GM19239 (cell line): ENCODE measurements around the gene LEMD2.

Source experiments
- DNase-seq: peaks from one replicate; pipeline ENCODE4 v3.0.0; 2011; ENCODE audit warnings: low spot score; ENCODE audit not compliant: insufficient read length
- FAIRE-seq: peaks from 2 replicates; lab custom pipeline; 2011; peaks lifted over from hg19 to GRCh38; lab: Jason Lieb, UNC

LEMD2 gene

GRCh38 chr6:33727126-33727525 is 61.8 kb downstream of the LEMD2 start:
- DNase-seq: no peak
- no peak for FAIRE-seq

DNA sequence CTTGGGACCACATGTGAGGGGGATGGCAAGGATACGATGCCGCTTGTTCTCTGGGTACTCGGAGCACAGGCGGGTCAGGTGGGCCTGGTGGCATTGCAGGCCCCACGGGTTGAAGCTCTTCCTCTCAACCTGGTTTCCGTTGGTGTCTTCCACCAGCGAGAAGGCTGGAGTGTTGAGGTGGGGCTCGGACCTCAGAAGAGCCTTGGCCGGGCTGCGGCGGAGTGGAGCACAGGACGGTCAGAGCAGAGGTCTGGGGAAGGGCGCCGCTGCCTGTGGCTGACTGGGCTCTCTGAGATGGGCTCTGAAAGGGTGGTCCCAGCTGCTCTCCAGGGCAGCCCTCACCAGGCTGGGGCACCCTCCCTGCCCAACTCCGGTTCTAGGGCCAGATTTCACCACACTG is 62.2 kb downstream of the LEMD2 start:
- DNase-seq (no peak), FAIRE-seq (no peak)

GRCh38 chr6:33725891-33726673 is 62.8 kb downstream of the LEMD2 start:
- DNase-seq (no peak), FAIRE-seq (no peak)

DNA sequence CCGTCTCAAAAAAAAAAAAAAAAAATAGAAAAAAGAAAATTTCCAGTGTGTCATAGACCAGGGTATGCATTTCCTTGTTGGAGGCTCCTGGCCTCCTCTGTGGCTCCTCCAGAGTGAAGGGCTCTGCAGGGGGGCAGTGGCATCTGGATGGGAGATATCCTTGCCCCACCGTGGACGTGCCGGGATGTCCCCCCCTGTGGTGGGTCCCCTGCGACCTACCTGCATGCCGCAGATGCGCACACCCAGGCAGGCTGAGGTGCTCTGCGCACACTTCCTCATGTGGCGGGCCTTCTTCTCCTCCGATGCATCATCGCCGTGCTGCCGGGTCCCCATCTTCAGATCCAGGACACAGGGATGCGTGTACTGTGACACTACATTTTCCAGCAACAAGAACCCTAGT is 63.7 kb downstream of the LEMD2 start:
- FAIRE-seq: no peak
- DNase-seq: no peak

- DNase-seq (no peak), FAIRE-seq (no peak)
Observed at GRCh38 chr6:33724102-33725023, 64.6 kb downstream of the LEMD2 start.

DNA sequence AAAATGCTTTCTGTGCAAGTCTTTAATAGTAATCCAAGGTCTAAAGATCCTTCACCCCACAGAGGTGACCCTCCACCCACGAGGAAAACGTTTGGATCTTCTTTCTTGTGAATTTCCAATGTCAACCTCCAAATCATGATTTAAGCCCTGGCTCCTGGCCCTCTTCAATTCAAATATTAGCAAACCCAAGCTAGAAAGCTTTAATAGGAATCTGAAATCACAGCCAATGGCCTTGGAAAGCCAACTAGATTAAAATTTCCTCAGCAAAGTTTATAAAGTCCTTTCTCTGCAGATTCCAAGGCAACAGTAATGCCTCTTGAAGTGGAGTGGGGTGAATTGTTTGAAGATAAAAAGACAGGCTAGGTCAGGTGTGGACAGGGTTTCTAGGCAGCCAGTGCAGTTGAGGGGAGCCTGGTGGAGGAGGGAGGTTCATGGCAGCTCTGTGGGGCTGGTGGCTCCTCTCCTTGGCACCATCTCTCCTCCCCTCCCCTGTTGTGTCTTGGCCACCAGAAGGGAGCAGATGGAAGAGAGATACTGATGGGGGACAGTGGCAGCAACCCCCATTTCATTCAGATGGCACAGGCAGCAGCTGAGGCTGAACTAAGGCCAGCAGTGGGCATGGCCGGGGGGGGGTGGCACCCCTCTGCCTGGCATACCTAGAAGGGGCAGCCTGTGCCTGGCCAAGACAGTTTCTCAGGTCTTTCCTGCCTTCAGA is 65.4 kb downstream of the LEMD2 start:
- FAIRE-seq (no peak), DNase-seq (no peak)

GRCh38 chr6:33722103-33722623 is 66.8 kb downstream of the LEMD2 start:
- FAIRE-seq (no peak), DNase-seq (no peak)

DNA sequence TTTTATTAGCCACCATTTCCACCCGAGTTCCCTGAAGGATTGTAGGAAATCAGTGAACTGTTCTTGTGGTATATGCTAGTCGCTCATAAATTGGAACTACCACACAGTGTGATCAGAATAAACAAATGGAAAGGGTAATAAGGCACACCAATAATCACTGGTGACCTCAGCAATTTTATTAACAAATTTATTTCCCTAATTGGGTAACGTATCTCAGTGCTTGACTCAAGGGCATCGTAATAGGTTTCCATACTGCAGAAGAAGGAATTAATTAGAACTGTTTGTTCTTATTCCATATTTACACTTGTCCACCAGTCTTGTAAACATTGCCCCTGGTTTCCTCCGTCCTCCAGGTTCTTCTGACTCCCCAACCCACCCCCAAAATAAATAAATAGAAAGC is 67.4 kb downstream of the LEMD2 start:
- FAIRE-seq: no peak
- DNase-seq: no peak
